HCT116 (cell line): ENCODE results near the gene PSMG3. TPM values are rescaled to one million over a fixed set of nuclear protein-coding genes. Genes with fewer than 3 reads are reported as not detected.

Experiments used
- ATAC-seq: fragments of 200-7000 bp; cut with Tn5 transposase; 2 replicates; pipeline ENCODE4 v1.9.1; 2020; ENCODE audit warnings: mild to moderate bottlenecking, moderate library complexity
- BruUV-seq: library from RNA; stranded (reverse); fragments of 400-500 nt; replicated peaks from 2 replicates; lab custom pipeline; 2021; lab: Mats Ljungman, UMichigan
- CTCF ChIA-PET: fragments of 300-600 bp; sonication (Branson Sonifier 250); formaldehyde crosslinking; loops from one replicate; lab custom pipeline; 2021; ENCODE audit warnings: antibody characterized with exemption; lab: Charles Lee
- POLR2A ChIA-PET: fragments of 300-600, 350-600 bp; sonication (Branson Sonifier 250); formaldehyde crosslinking; loops from one replicate; lab custom pipeline; 2021; ENCODE audit warnings: antibody characterized with exemption; lab: Charles Lee
- RAD21 ChIA-PET, 2 experiments: fragments of 300-600 bp; sonication (Branson Sonifier 250); formaldehyde crosslinking; loops; one replicate each; lab custom pipeline; 2023; ENCODE audit warnings: low total read pairs in 2 of 2; ENCODE audit not compliant: uncharacterized antibody in 2 of 2, unreplicated experiment in 2 of 2, low non-redundant PET in 1 of 2; lab: Charles Lee
- DNase-seq: peaks from one replicate; pipeline ENCODE4 v3.0.0-alpha.2; 2010; ENCODE audit warnings: low read depth, low spot score
- H2AFZ ChIP-seq: fragments of 200-600 bp; shearing (Covaris generic), sonication (generic); 2 replicates; pipeline ENCODE4 v1.6.1; 2017; ENCODE audit warnings: low read depth, mixed run types, mixed read lengths, antibody characterized with exemption, low read length; ENCODE audit not compliant: poor library complexity, severe bottlenecking
- H3K27ac ChIP-seq: 2 replicates; pipeline ENCODE4 v1.5.1; 2012; ENCODE audit warnings: low read depth, low read length
- H3K27me3 ChIP-seq: fragments of 200-600 bp; sonication (generic); 2 replicates; pipeline ENCODE4 v1.6.1; 2016; ENCODE audit warnings: mixed run types, low read length, mixed read lengths; ENCODE audit not compliant: insufficient read depth
- H3K36me3 ChIP-seq, 2 experiments: fragments of 200-500 bp in 1 of 2; fragments of 200-600 bp in 1 of 2; sonication (Bioruptor generic) in 1 of 2; sonication (generic) in 1 of 2; 2 replicates each; pipeline versions ENCODE4 v1.5.1 to v1.6.1; 2014 to 2016; ENCODE audit warnings: low read length in 2 of 2, inconsistent platforms in 1 of 2, mixed read lengths in 1 of 2, mixed run types in 1 of 2; ENCODE audit not compliant: insufficient read depth in 2 of 2, control insufficient read depth in 1 of 2
- H3K4me1 ChIP-seq, 2 experiments: fragments of 200-600 bp in 1 of 2; sonication (generic) in 1 of 2; 2 replicates each; pipeline versions ENCODE4 v1.5.1 to v1.6.1; 2012 to 2017; ENCODE audit warnings: low read length in 2 of 2, inconsistent platforms in 1 of 2, mild to moderate bottlenecking in 1 of 2, mixed read lengths in 1 of 2, mixed run types in 1 of 2, moderate library complexity in 1 of 2; ENCODE audit not compliant: insufficient read depth in 2 of 2, control insufficient read depth in 1 of 2
- H3K4me2 ChIP-seq: fragments of 200-600 bp; sonication (generic); 2 replicates; pipeline ENCODE4 v1.6.1; 2017; ENCODE audit warnings: mixed run types, low read length, mixed read lengths
- H3K4me3 ChIP-seq, 2 experiments: fragments of 200-600 bp in 1 of 2; sonication (generic) in 1 of 2; replicated peaks in 1 of 2; 2 replicates each; pipeline ENCODE4 v1.5.1; 2011 to 2016; ENCODE audit warnings: low read length in 2 of 2, control low read depth in 1 of 2, low read depth in 1 of 2, mild to moderate bottlenecking in 1 of 2, mixed read lengths in 1 of 2, mixed run types in 1 of 2
- H3K79me2 ChIP-seq: fragments of 200-600 bp; sonication (generic); 2 replicates; pipeline ENCODE4 v1.6.1; 2017; ENCODE audit warnings: mild to moderate bottlenecking, mixed run types, low read length, moderate library complexity, mixed read lengths; ENCODE audit not compliant: insufficient read depth
- H3K9ac ChIP-seq: fragments of 200-600 bp; sonication (generic); 2 replicates; pipeline ENCODE4 v1.6.1; 2016; ENCODE audit warnings: low read length, mixed read lengths
- H3K9me2 ChIP-seq: fragments of 200-600 bp; sonication (generic), shearing (Covaris generic); 2 replicates; pipeline ENCODE4 v1.6.1; 2017; ENCODE audit warnings: mixed run types, mild to moderate bottlenecking, moderate library complexity; ENCODE audit not compliant: insufficient read depth
- H3K9me3 ChIP-seq, 2 experiments: fragments of 200-500 bp in 1 of 2; fragments of 200-600 bp in 1 of 2; sonication (Bioruptor generic) in 1 of 2; sonication (generic) in 1 of 2; 2 replicates each; pipeline ENCODE4 v1.6.1; 2014 to 2017; ENCODE audit warnings: low read length in 2 of 2, mixed read lengths in 2 of 2, inconsistent platforms in 1 of 2, low read depth in 1 of 2, mild to moderate bottlenecking in 1 of 2, mixed run types in 1 of 2, moderate library complexity in 1 of 2; ENCODE audit not compliant: control insufficient read depth in 1 of 2, insufficient read depth in 1 of 2
- H4K20me1 ChIP-seq: fragments of 200-600 bp; sonication (generic), shearing (Covaris generic); 2 replicates; pipeline ENCODE4 v1.6.1; 2017; ENCODE audit warnings: mixed run types, mild to moderate bottlenecking, moderate library complexity; ENCODE audit not compliant: insufficient read depth
- CEBPB ChIP-seq: IDR thresholded peaks from 2 replicates; pipeline ENCODE4 v1.6.1; 2012; ENCODE audit warnings: low read depth
- POLR2AphosphoS5 ChIP-seq: IDR thresholded peaks from 2 replicates; pipeline ENCODE4 v1.6.1; 2011; ENCODE audit warnings: mild to moderate bottlenecking, low read depth, low read length, moderate library complexity
- RAD21 ChIP-seq: IDR thresholded peaks from 2 replicates; pipeline ENCODE4 v1.6.1; 2012; ENCODE audit warnings: low read depth, mild to moderate bottlenecking
- SIN3A ChIP-seq: IDR thresholded peaks from 2 replicates; pipeline ENCODE4 v1.6.1; 2012; ENCODE audit warnings: low read depth
- SRF ChIP-seq: IDR thresholded peaks from 2 replicates; pipeline ENCODE4 v1.6.1; 2012; ENCODE audit warnings: low read depth
- intact Hi-C: fragments of 100-400 bp; cut with micrococcal nuclease; formaldehyde crosslinking; loops from 2 replicates; pipeline ENCODE4 v1.10.0; 2022
- total RNA-seq: library from RNA; stranded (reverse); gene quantifications from one replicate; pipeline ENCODE4 v1.2.1, GENCODE V29; 2021; ENCODE audit not compliant: unreplicated experiment
- TF ChIP-seq, protein P1 (sequence below): IDR thresholded peaks from 2 replicates; pipeline ENCODE4 v1.6.1; 2012; ENCODE audit warnings: low read depth

PSMG3 gene
- total RNA-seq, 1 experiment from 2014 or later = 60.9 TPM

DNA sequence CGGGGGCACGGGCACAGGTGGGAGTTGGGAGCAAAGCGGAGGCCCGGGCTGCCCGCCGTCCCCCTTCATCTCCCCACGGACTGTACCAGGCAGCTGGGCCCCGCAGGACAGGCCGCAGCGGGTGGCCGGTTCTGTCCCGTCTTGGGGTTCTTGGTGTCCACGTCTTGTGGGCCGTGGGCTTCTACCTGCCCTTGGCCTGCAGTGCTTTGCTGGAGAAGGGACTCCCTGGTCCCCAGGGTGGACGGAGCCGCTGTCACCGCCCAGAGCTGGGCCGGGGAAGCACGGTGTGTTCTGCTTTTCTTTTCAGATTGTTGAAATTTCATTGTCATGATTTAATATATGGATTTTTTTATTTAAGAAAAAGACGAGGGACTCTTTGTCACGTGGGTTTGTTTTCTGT is 27.5 kb downstream of the PSMG3 start:
- RAD21 ChIA-PET = no interaction called here
- POLR2A ChIA-PET = no interaction called here
- H3K4me1 ChIP-seq = peaks cover 9 to 10% of the 10 kb centered on the region in 2 experiments
- TF ChIP-seq CEBPB = no peak
- no peak for TF ChIP-seq SIN3A
- TF ChIP-seq SRF = no peak
- no peak for TF ChIP-seq RAD21
- peak; percentile 50 for TF ChIP-seq POLR2AphosphoS5
- TF ChIP-seq, protein P1, sequence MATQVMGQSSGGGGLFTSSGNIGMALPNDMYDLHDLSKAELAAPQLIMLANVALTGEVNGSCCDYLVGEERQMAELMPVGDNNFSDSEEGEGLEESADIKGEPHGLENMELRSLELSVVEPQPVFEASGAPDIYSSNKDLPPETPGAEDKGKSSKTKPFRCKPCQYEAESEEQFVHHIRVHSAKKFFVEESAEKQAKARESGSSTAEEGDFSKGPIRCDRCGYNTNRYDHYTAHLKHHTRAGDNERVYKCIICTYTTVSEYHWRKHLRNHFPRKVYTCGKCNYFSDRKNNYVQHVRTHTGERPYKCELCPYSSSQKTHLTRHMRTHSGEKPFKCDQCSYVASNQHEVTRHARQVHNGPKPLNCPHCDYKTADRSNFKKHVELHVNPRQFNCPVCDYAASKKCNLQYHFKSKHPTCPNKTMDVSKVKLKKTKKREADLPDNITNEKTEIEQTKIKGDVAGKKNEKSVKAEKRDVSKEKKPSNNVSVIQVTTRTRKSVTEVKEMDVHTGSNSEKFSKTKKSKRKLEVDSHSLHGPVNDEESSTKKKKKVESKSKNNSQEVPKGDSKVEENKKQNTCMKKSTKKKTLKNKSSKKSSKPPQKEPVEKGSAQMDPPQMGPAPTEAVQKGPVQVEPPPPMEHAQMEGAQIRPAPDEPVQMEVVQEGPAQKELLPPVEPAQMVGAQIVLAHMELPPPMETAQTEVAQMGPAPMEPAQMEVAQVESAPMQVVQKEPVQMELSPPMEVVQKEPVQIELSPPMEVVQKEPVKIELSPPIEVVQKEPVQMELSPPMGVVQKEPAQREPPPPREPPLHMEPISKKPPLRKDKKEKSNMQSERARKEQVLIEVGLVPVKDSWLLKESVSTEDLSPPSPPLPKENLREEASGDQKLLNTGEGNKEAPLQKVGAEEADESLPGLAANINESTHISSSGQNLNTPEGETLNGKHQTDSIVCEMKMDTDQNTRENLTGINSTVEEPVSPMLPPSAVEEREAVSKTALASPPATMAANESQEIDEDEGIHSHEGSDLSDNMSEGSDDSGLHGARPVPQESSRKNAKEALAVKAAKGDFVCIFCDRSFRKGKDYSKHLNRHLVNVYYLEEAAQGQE = no peak
- TF ChIP-seq, all 23 proteins: peak for 1
- no peak overlapping the region for H3K4me3 ChIP-seq
- ATAC-seq (no peak), DNase-seq (no peak)
- H3K36me3 ChIP-seq = peaks cover 9 to 19% of the 10 kb centered on the region in 2 experiments; a peak in 3 of 4 replicates
- no TSS peak for BruUV-seq
- H3K79me2 ChIP-seq = peaks cover 27% of the 10 kb centered on the region
- no peaks in the 10 kb centered on the region for H3K9me2 ChIP-seq
- no peak overlapping the region for H2AFZ ChIP-seq
- no peaks in the 10 kb centered on the region; the same call in 1 of the 2 replicates for H4K20me1 ChIP-seq
- intact Hi-C loops = no loop called here
- H3K9me3 ChIP-seq = no peaks in the 10 kb centered on the region
- CTCF ChIA-PET = no interaction called here
- no peaks in the 10 kb centered on the region for H3K27me3 ChIP-seq
- H3K27ac ChIP-seq = 0 out of 2 replicates have a peak overlapping the region, but pooled peaks have one; percentile 9
- H3K4me2 ChIP-seq = no peak overlapping the region
- no peak overlapping the region for H3K9ac ChIP-seq
